Measurements from ENCODE around the gene PCCA. TPM values are rescaled to one million over a fixed set of nuclear protein-coding genes. Genes with fewer than 3 reads are reported as not detected.

PCCA gene
- total and polyA plus RNA-seq, 2 of the 13 experiments (the other 11 are each of a cell fraction or from before 2014, with no cell fraction given): 15.0 to 32.2 TPM

DNA sequence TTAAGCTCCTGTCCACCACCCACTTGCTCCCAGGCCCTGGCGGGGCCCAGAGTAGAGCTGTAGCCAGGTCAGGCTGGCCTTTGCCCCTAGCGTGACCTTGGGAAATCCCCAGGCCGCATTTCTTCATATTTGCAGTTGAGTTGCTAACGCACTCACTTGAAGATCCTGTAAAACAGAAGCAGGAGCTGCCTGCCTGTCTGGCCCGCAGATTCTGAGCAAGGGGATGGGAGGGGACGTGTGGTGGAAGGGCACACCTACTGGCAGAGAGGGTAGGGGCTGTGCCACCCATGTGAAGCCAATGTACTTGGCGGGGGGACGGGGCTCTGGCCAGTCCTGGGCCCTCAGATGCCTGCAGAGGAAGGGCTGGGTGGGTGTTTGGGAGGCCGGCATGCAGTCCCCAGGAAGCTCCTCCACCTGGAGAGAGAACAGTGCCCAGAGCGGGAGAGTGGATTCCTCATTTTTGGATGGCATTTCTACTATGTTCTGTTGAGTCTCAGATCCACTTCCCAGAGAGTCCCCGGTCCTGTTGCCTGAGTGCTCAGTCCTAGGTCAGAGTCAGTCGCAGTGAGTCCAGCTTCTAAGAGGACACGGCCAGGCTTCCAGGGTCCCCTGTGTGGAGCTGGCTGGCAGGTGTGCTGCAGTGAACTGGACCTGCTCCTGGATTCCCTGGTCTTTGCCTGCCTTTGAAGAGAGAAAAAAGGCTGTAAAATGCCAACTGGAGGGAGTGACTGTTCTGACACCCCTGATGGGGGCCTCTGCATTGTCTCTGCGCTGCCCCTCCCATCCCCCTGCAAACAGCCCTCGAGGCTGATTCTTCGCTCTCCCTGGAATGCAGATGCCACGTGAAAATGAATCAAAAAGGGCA is 436.8 kb downstream of the PCCA start (continued):
- no peak for TF ChIP-seq ATF6 (CRISPR knock-in tag; conservative IDR thresholded peaks at IDR 0.05)
- no peak for TF ChIP-seq MAFF (IDR thresholded peaks at IDR 0.05; ENCODE audit: low read depth, low read length)
- no peak for TF ChIP-seq EEA1 (CRISPR knock-in tag; IDR thresholded peaks at IDR 0.05; ENCODE audit: borderline replicate concordance)
- no peak for TF ChIP-seq ZNF253 (CRISPR knock-in tag; IDR thresholded peaks at IDR 0.05; ENCODE audit: borderline replicate concordance)
- TF ChIP-seq PCBP2 (optimal IDR thresholded peaks at IDR 0.05; ENCODE audit: low read depth, low read length, poor library complexity, severe bottlenecking): no peak
- TF ChIP-seq HHEX (CRISPR knock-in tag; IDR thresholded peaks at IDR 0.05): no peak
- TF ChIP-seq ZNF841 (CRISPR knock-in tag; IDR thresholded peaks at IDR 0.05; ENCODE audit: borderline replicate concordance): no peak
- no peak for TF ChIP-seq ZSCAN20 (CRISPR knock-in tag; IDR thresholded peaks at IDR 0.05; ENCODE audit: borderline replicate concordance)
- no peak for TF ChIP-seq EED (CRISPR knock-in tag; IDR thresholded peaks at IDR 0.05)
- no peak for TF ChIP-seq HNRNPH1 (optimal IDR thresholded peaks at IDR 0.05; ENCODE audit: low read depth, low read length)
- no peak for TF ChIP-seq ZNF414 (CRISPR knock-in tag; IDR thresholded peaks at IDR 0.05)
- TF ChIP-seq NR2F1 (CRISPR knock-in tag; IDR thresholded peaks at IDR 0.05): peak; percentile 88 to 93
- TF ChIP-seq ZNF703 (CRISPR knock-in tag; IDR thresholded peaks at IDR 0.05; ENCODE audit: borderline replicate concordance): no peak
- TF ChIP-seq, protein P1, sequence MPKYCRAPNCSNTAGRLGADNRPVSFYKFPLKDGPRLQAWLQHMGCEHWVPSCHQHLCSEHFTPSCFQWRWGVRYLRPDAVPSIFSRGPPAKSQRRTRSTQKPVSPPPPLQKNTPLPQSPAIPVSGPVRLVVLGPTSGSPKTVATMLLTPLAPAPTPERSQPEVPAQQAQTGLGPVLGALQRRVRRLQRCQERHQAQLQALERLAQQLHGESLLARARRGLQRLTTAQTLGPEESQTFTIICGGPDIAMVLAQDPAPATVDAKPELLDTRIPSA (CRISPR knock-in tag; IDR thresholded peaks at IDR 0.05; ENCODE audit: borderline replicate concordance): no peak
- TF ChIP-seq, protein P2, sequence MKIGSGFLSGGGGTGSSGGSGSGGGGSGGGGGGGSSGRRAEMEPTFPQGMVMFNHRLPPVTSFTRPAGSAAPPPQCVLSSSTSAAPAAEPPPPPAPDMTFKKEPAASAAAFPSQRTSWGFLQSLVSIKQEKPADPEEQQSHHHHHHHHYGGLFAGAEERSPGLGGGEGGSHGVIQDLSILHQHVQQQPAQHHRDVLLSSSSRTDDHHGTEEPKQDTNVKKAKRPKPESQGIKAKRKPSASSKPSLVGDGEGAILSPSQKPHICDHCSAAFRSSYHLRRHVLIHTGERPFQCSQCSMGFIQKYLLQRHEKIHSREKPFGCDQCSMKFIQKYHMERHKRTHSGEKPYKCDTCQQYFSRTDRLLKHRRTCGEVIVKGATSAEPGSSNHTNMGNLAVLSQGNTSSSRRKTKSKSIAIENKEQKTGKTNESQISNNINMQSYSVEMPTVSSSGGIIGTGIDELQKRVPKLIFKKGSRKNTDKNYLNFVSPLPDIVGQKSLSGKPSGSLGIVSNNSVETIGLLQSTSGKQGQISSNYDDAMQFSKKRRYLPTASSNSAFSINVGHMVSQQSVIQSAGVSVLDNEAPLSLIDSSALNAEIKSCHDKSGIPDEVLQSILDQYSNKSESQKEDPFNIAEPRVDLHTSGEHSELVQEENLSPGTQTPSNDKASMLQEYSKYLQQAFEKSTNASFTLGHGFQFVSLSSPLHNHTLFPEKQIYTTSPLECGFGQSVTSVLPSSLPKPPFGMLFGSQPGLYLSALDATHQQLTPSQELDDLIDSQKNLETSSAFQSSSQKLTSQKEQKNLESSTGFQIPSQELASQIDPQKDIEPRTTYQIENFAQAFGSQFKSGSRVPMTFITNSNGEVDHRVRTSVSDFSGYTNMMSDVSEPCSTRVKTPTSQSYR (CRISPR knock-in tag; IDR thresholded peaks at IDR 0.05; ENCODE audit: borderline replicate concordance): no peak
- TF ChIP-seq RARA (CRISPR knock-in tag; IDR thresholded peaks at IDR 0.05): peak; percentile 84
- TF ChIP-seq ZEB1 (IDR thresholded peaks at IDR 0.05; ENCODE audit: insufficient replicate concordance, low read depth): peak; percentile 1
- no peak for TF ChIP-seq JDP2 (CRISPR knock-in tag; IDR thresholded peaks at IDR 0.05; ENCODE audit: borderline replicate concordance)
- TF ChIP-seq ZFYVE20 (CRISPR knock-in tag; IDR thresholded peaks at IDR 0.05; ENCODE audit: borderline replicate concordance, low read depth): no peak
- TF ChIP-seq PLSCR1 (CRISPR knock-in tag; IDR thresholded peaks at IDR 0.05; ENCODE audit: borderline replicate concordance): no peak
- TF ChIP-seq HIVEP1 (CRISPR knock-in tag; IDR thresholded peaks at IDR 0.05): peak; percentile 86
- TF ChIP-seq NCOR1 (IDR thresholded peaks at IDR 0.05; ENCODE audit: borderline replicate concordance, low read length): no peak
